ENCODE measurements around the gene RCAN2. TPM values are rescaled to one million over a fixed set of nuclear protein-coding genes. Genes with fewer than 3 reads are reported as not detected.

The RCAN2 gene
- total and polyA plus RNA-seq, 9 of the 15 experiments (the other 6 are each of a cell fraction or from before 2014, with no cell fraction given): 0.04 TPM; not detected in 8

GRCh38 chr6:46437671-46438221 lies 53.5 kb downstream of the RCAN2 start (continued):
- TF ChIP-seq, protein P1, sequence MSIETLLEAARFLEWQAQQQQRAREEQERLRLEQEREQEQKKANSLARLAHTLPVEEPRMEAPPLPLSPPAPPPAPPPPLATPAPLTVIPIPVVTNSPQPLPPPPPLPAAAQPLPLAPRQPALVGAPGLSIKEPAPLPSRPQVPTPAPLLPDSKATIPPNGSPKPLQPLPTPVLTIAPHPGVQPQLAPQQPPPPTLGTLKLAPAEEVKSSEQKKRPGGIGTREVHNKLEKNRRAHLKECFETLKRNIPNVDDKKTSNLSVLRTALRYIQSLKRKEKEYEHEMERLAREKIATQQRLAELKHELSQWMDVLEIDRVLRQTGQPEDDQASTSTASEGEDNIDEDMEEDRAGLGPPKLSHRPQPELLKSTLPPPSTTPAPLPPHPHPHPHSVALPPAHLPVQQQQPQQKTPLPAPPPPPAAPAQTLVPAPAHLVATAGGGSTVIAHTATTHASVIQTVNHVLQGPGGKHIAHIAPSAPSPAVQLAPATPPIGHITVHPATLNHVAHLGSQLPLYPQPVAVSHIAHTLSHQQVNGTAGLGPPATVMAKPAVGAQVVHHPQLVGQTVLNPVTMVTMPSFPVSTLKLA (conservative IDR thresholded peaks at IDR 0.05): no peak
- no peak for TF ChIP-seq SETDB1 (IDR thresholded peaks at IDR 0.05; ENCODE audit: low read length)
- TF ChIP-seq GABPB2 (CRISPR knock-in tag; conservative IDR thresholded peaks at IDR 0.05): no peak
- no peak for TF ChIP-seq KAT7 (CRISPR knock-in tag; IDR thresholded peaks at IDR 0.05; ENCODE audit: borderline replicate concordance)
- TF ChIP-seq ZSCAN29 (IDR thresholded peaks at IDR 0.05): no peak
- no peak for TF ChIP-seq RAD21 (CRISPR knock-in tag; conservative IDR thresholded peaks at IDR 0.05 in 1 of 2, IDR thresholded peaks at IDR 0.05 in 1 of 2)
- no peak for TF ChIP-seq REST (IDR thresholded peaks at IDR 0.05; ENCODE audit: borderline replicate concordance)
- no peak for TF ChIP-seq REST (CRISPR knock-in tag; IDR thresholded peaks at IDR 0.05; ENCODE audit: low read depth)
- no peak for TF ChIP-seq ZBTB7A (IDR thresholded peaks at IDR 0.05; ENCODE audit: borderline replicate concordance, control insufficient read depth, low read depth, low read length)
- TF ChIP-seq MECOM (CRISPR knock-in tag; IDR thresholded peaks at IDR 0.05): no peak
- TF ChIP-seq ZNF785 (CRISPR knock-in tag; IDR thresholded peaks at IDR 0.05): no peak
- TF ChIP-seq, protein P2, sequence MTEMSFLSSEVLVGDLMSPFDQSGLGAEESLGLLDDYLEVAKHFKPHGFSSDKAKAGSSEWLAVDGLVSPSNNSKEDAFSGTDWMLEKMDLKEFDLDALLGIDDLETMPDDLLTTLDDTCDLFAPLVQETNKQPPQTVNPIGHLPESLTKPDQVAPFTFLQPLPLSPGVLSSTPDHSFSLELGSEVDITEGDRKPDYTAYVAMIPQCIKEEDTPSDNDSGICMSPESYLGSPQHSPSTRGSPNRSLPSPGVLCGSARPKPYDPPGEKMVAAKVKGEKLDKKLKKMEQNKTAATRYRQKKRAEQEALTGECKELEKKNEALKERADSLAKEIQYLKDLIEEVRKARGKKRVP (CRISPR knock-in tag; IDR thresholded peaks at IDR 0.05): peak; percentile 91
- TF ChIP-seq SNRNP70 (optimal IDR thresholded peaks at IDR 0.05; ENCODE audit: low read depth, low read length): no peak
- TF ChIP-seq ZNF174 (CRISPR knock-in tag; IDR thresholded peaks at IDR 0.05): no peak
- no peak for TF ChIP-seq ZBTB2 (IDR thresholded peaks at IDR 0.05)
- TF ChIP-seq HEY1 (CRISPR knock-in tag; IDR thresholded peaks at IDR 0.05; ENCODE audit: borderline replicate concordance): no peak
- TF ChIP-seq BRCA1 (IDR thresholded peaks at IDR 0.05): no peak
- no peak for TF ChIP-seq BRCA1 (CRISPR knock-in tag; IDR thresholded peaks at IDR 0.05)

Data from K562 (cell line).